HepG2 (cell line): ENCODE measurements around the gene FNDC3B. TPM values are rescaled to one million over a fixed set of nuclear protein-coding genes. Genes with fewer than 3 reads are reported as not detected.

Experiments used
- ATAC-seq: fragments of 200-7000 bp; cut with Tn5 transposase; 3 replicates; pipeline ENCODE4 v1.9.1; 2020; ENCODE audit warnings: mild to moderate bottlenecking, moderate library complexity
- BruUV-seq: library from RNA; stranded (reverse); fragments of 400-500 nt; replicated peaks from 2 replicates; lab custom pipeline; 2021; lab: Mats Ljungman, UMichigan
- CTCF ChIA-PET: fragments of 300-600 bp; formaldehyde crosslinking; extraction: SDS; loops from one replicate; lab custom pipeline; 2021; ENCODE audit warnings: low total read pairs, inconsistent platforms, low intra/inter-chr PET ratio; lab: Yijun Ruan, JAX
- POLR2A ChIA-PET: fragments of 350-600 bp; sonication (Branson Sonifier 250); formaldehyde crosslinking; loops from one replicate; lab custom pipeline; 2020; ENCODE audit warnings: antibody characterized with exemption, inconsistent platforms; lab: Yijun Ruan, JAX
- DNase-seq: peaks from one replicate; pipeline ENCODE4 v3.0.0-alpha.2; 2015; ENCODE audit warnings: low spot score
- FAIRE-seq: peaks from 3 replicates; lab custom pipeline; 2011; peaks lifted over from hg19 to GRCh38; lab: Jason Lieb, UNC
- H2AFZ ChIP-seq: one replicate; pipeline ENCODE4 v1.6.1; 2011; ENCODE audit warnings: low read length, inconsistent platforms
- H3K27ac ChIP-seq: fragments of 300-600 bp; 3 replicates; pipeline ENCODE4 v1.8.0; 2011; ENCODE audit warnings: mixed run types, mild to moderate bottlenecking, mixed read lengths, low read length, inconsistent platforms; ENCODE audit not compliant: insufficient read depth; ENCODE audit errors: extremely low read length
- H3K27me3 ChIP-seq, 2 experiments: fragments of 200-600 bp in 1 of 2; 2 replicates in 1 of 2; 3 replicates in 1 of 2; pipeline versions ENCODE4 v1.6.0 to v1.8.0; 2011; ENCODE audit warnings: low read length in 2 of 2, mild to moderate bottlenecking in 2 of 2, moderate library complexity in 2 of 2, inconsistent platforms in 1 of 2; ENCODE audit not compliant: insufficient read depth in 2 of 2, control insufficient read depth in 1 of 2
- H3K36me3 ChIP-seq, 2 experiments: fragments of 200-600 bp in 1 of 2; replicated peaks in 1 of 2; 2 replicates in 1 of 2; 3 replicates in 1 of 2; pipeline versions ENCODE4 v1.5.1 to v1.8.0; 2011; ENCODE audit warnings: low read length in 2 of 2, inconsistent platforms in 1 of 2; ENCODE audit not compliant: insufficient read depth in 2 of 2, control insufficient read depth in 1 of 2
- H3K4me1 ChIP-seq: 2 replicates; pipeline ENCODE4 v1.5.1; 2012; ENCODE audit warnings: low read length, inconsistent platforms; ENCODE audit not compliant: insufficient read depth
- H3K4me2 ChIP-seq: 2 replicates; pipeline ENCODE4 v1.6.0; 2011; ENCODE audit warnings: low read depth, low read length, inconsistent platforms
- H3K4me3 ChIP-seq, 3 experiments: fragments of 200-600 bp in 1 of 3; sonication (generic), shearing (Covaris generic) in 1 of 3; replicated peaks in 1 of 3; 2 replicates each; pipeline ENCODE4 v1.5.1; 2011 to 2016; ENCODE audit warnings: low read length in 3 of 3, inconsistent platforms in 2 of 3, low read depth in 2 of 3, mild to moderate bottlenecking in 2 of 3, control low read depth in 1 of 3, mixed read lengths in 1 of 3; ENCODE audit not compliant: insufficient read depth in 1 of 3
- H3K79me2 ChIP-seq: one replicate; pipeline ENCODE4 v1.6.1; 2011; ENCODE audit warnings: low read length, inconsistent platforms; ENCODE audit not compliant: insufficient read depth
- H3K9ac ChIP-seq: 2 replicates; pipeline ENCODE4 v1.6.0; 2011; ENCODE audit warnings: mild to moderate bottlenecking, low read depth, low read length, inconsistent platforms; ENCODE audit not compliant: insufficient read depth
- H3K9me3 ChIP-seq: 2 replicates; pipeline ENCODE4 v1.5.1; 2012; ENCODE audit warnings: mild to moderate bottlenecking, low read length
- H4K20me1 ChIP-seq: 2 replicates; pipeline ENCODE4 v1.6.0; 2011; ENCODE audit warnings: inconsistent platforms, mild to moderate bottlenecking, low read length, moderate library complexity; ENCODE audit not compliant: insufficient read depth
- MBD4 ChIP-seq: IDR thresholded peaks from 2 replicates; pipeline ENCODE4 v1.6.1; 2012; ENCODE audit warnings: low read length, inconsistent platforms, borderline replicate concordance
- POLR2AphosphoS2 ChIP-seq: IDR thresholded peaks from 2 replicates; pipeline ENCODE4 v1.6.1; 2011; ENCODE audit warnings: low read depth, low read length, improper control_type of control experiment
- RBM22 ChIP-seq: fragments of 200-400 bp; formaldehyde crosslinking; optimal IDR thresholded peaks from 2 replicates; pipeline ENCODE3; 2017; ENCODE audit warnings: mild to moderate bottlenecking, low read length, moderate library complexity
- SMARCE1 ChIP-seq: fragments of 450-650 bp; IDR thresholded peaks from 2 replicates; pipeline ENCODE4 v1.6.1; 2017; ENCODE audit warnings: borderline replicate concordance
- SNAPC2 ChIP-seq: sonication (generic); formaldehyde crosslinking; IDR thresholded peaks from 2 replicates; pipeline ENCODE4 v1.8.1; 2022; ENCODE audit warnings: mild to moderate bottlenecking, missing genetic modification reagents
- ZNF605 ChIP-seq: sonication (generic); formaldehyde crosslinking; IDR thresholded peaks from 2 replicates; pipeline ENCODE4 v1.8.0; 2022; ENCODE audit warnings: mild to moderate bottlenecking, missing genetic modification reagents
- ZNF850 ChIP-seq: sonication (generic); formaldehyde crosslinking; conservative IDR thresholded peaks from 2 replicates; pipeline ENCODE4 v1.9.0; 2021; ENCODE audit warnings: mild to moderate bottlenecking, missing genetic modification reagents
- WGBS: methylation state at CpG from one replicate; pipeline ENCODE4 v1.1.6; 2017; ENCODE audit warnings: low lambda C conversion rate; 5-methylcytosine and 5-hydroxymethylcytosine counted together
- in situ Hi-C: cut with HindIII; loops from 2 replicates; pipeline ENCODE4 v1.10.0; 2017; ENCODE audit warnings: low pct_unique_long_range_greater_than_20kb; ENCODE audit not compliant: extremely low pct_ligation_motif_present
- intact Hi-C: fragments of 100-400 bp; cut with micrococcal nuclease; formaldehyde crosslinking; loops from one replicate; pipeline ENCODE4 v1.10.0; 2022; ENCODE audit not compliant: unreplicated experiment
- polyA plus RNA-seq, 8 experiments: library from polyadenylated mRNA; depleted of rRNA in 3 of 8; stranded (reverse) in 7 of 8; unstranded in 1 of 8; fragments of >200 nt; fragmentation: Illumina TruSeq in 4 of 8; extraction: Trizol in 4 of 8; gene quantifications; 2 replicates each; pipeline versions ENCODE4 v1.2.1 to v1.2.3, GENCODE V29; 2011 to 2016; ENCODE audit warnings: low read depth in 4 of 8, missing spikeins in 1 of 8, mixed read lengths in 1 of 8; ENCODE audit not compliant: insufficient read depth in 1 of 8
- total RNA-seq, 5 experiments: library from RNA; depleted of rRNA; stranded (reverse); fragments of >200 nt; fragmentation: Illumina TruSeq; extraction: Trizol; gene quantifications; 2 replicates each; pipeline ENCODE4 v1.2.3, GENCODE V29; 2016; ENCODE audit warnings: low read depth in 1 of 5

Gene FNDC3B
- total and polyA plus RNA-seq, 2 of the 13 experiments (the other 11 are each of a cell fraction or from before 2014, with no cell fraction given) = 74.8 to 103 TPM

GRCh38 chr3:172263781-172264486 is 224.6 kb downstream of the FNDC3B start (continued):
- TF ChIP-seq MBD4 (no peak), ZNF605 (CRISPR knock-in tag) (no peak), ZNF850 (CRISPR knock-in tag) (no peak), RBM22 (peak; percentile 97)

GRCh38 chr3:172266103-172266502 is 226.7 kb downstream of the FNDC3B start:
- H3K36me3 ChIP-seq = peaks cover 16 to 86% of the 10 kb centered on the region in 2 experiments
- TF ChIP-seq POLR2AphosphoS2 (0 out of 2 replicates have a peak, but pooled peaks have one; percentile 34), SNAPC2 (CRISPR knock-in tag) (no peak)
- no peaks in the 10 kb centered on the region for H3K9me3 ChIP-seq
- H3K27ac ChIP-seq = no peak overlapping the region
- intact Hi-C loops (no loop called here), in situ Hi-C loops (no loop called here)
- ATAC-seq (peak; percentile 9), DNase-seq (no peak), FAIRE-seq (no peak)
- H3K4me2 ChIP-seq = no peak overlapping the region
- H3K27me3 ChIP-seq = no peaks in the 10 kb centered on the region
- H3K4me1 ChIP-seq = no peaks in the 10 kb centered on the region
- 97% methylated on average over 3 of the region's 3 CpGs for WGBS
- H3K9ac ChIP-seq = no peak overlapping the region
- H3K4me3 ChIP-seq = no peak overlapping the region
- CTCF ChIA-PET = no interaction called here
- peaks cover 63% of the 10 kb centered on the region for H3K79me2 ChIP-seq
- BruUV-seq = no TSS peak
- POLR2A ChIA-PET = no interaction called here
- H2AFZ ChIP-seq = no peak overlapping the region
- peaks cover 83% of the 10 kb centered on the region for H4K20me1 ChIP-seq

GRCh38 chr3:172268425-172268824 is 229.0 kb downstream of the FNDC3B start:
- intact Hi-C loops = no loop called here
- H2AFZ ChIP-seq = no peak overlapping the region
- TSS peak; percentile 3 for BruUV-seq
- no peaks in the 10 kb centered on the region for H3K9me3 ChIP-seq
- no peak overlapping the region for H3K9ac ChIP-seq
- DNase-seq = no peak
- in situ Hi-C loops = no loop called here
- no peaks in the 10 kb centered on the region for H3K27me3 ChIP-seq
- WGBS = 90% methylated on average over 3 of the region's 3 CpGs
- TF ChIP-seq SMARCE1 = no peak
- 0 out of 2 replicates have a peak, but pooled peaks have one; percentile 30 for TF ChIP-seq POLR2AphosphoS2
- peak; percentile 98 for TF ChIP-seq RBM22
- ChIA-PET CTCF (no interaction called here), POLR2A (no interaction called here)
- no peak overlapping the region for H3K27ac ChIP-seq
- H3K79me2 ChIP-seq = peaks cover 69% of the 10 kb centered on the region
- no peaks in the 10 kb centered on the region for H3K4me1 ChIP-seq
- H3K36me3 ChIP-seq = peaks cover 21 to 94% of the 10 kb centered on the region in 2 experiments
- no peak for FAIRE-seq
- no peak overlapping the region for H3K4me3 ChIP-seq
- no peak overlapping the region for H3K4me2 ChIP-seq
- H4K20me1 ChIP-seq = peaks cover 87% of the 10 kb centered on the region
- ATAC-seq = no peak
